Kasumi-1 (cell line): ENCODE measurements around the gene DEFB132.
"Not testable (repeated sequence)": the region's sequence is repeated elsewhere in the genome, so short reads cannot be mapped to it uniquely, and the experiment has no call there.

Experiments
- DNase-seq, 2 experiments: peaks; one replicate each; lab custom pipeline; 2025; lab: John Stamatoyannopoulos, UW

DEFB132 gene

GRCh38 chr20:257419-257818, at the start of gene DEFB132:
Gene DEFB132 (plus strand): TSS chr20:257724. CDS start chr20:257779, 55 bp downstream.
- DNase-seq: no peak

- peak; percentile 87 to 91 for DNase-seq
Observed at GRCh38 chr20:208942-209566, 48.5 kb upstream of the DEFB132 start.

- no peak for DNase-seq
Observed at GRCh38 chr20:210809-211502, 46.6 kb upstream of the DEFB132 start.

DNA sequence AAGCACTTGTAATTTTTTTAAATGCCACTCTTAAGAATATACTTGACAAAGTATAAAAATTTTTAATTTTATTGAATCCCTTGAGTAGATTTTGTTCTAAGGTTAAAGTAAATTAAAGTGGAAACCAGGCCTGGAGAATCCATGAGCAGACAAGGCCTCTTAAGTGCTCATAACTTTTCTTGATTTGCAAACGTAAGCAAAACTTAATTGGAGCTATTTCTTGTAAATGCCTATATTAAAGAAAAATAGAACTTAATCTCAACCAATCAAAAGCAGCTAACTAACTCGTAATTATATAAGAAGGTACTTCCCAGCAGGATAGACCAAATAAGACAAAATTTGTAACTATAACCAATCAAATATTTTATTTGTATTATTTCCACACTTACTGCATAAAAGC, 43.1 kb upstream of the DEFB132 start:
- DNase-seq: no peak

GRCh38 chr20:215796-216195, 41.7 kb upstream of the DEFB132 start:
- no peak for DNase-seq

DNA sequence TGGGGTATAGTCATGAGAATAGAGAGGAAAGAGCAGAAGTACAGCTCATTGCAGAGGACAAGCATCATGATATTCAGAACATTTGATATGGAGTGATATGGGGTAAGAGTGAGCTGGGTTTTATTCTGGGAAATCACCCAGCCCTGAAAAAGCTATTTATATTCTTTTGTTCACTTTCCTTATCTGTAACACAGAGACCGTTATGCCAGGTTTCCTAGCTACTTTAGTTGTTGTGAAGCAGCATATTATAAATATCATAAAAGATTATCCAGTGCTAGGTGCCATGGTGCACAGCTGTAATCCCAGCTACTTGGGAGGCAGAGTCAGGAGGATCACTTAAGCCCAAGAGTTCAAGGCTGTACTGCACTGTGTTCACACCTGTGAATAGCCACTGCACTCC, 40.3 kb upstream of the DEFB132 start:
- DNase-seq: no peak

GRCh38 chr20:219290-220115, 38.0 kb upstream of the DEFB132 start:
- peak; percentile 48 to 73 for DNase-seq

GRCh38 chr20:221258-221830, 36.2 kb upstream of the DEFB132 start:
- DNase-seq: no peak

GRCh38 chr20:225879-226278, 31.6 kb upstream of the DEFB132 start:
- DNase-seq: not testable (repeated sequence)

DNA sequence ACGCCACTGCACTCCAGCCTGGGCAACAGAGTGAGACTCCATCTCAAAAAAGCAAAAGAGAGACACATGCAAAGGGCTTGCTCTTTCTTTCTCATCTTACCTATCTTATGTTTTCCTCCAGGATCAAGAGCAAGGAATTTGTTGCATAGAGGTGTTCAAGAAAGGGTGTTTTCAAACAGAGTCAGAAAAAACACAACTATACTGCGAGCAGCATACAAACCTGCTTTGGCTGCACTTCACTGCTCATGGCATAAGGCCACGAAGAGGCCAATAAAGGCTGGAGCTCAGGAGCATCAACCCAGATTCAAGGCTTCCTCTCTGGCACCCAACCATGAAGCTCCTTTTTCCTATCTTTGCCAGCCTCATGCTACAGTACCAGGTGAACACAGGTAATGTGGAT, 30.6 kb upstream of the DEFB132 start, which contains the start of gene DEFB129:
TSS of gene DEFB129 (plus strand) at position 301 of the 400 bp plus-strand sequence. CDS start at position 332, 31 bp downstream.
- DNase-seq: no peak

- DNase-seq: peak; percentile 66 to 69
Observed at GRCh38 chr20:227439-228105, 30.0 kb upstream of the DEFB132 start.

DNA sequence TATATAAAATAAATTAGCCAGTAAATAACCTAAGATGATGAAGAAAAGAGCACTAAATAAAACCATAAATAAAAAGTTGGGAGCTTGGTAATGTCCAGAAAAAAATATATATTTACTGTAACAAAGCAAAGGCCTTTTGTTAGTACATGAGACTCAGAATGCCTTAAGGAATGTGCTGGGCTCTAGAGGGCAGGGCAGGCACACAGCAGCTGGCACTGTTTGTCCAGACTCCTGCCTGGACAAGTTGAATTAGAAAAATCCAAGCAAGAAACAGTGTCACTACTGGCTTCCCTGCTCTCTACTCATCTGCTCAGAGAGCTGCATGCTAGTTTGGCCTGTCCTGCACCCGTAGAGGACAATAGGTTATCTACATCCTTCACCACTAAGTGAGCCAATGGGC, 21.6 kb upstream of the DEFB132 start:
- DNase-seq: no peak

DNA sequence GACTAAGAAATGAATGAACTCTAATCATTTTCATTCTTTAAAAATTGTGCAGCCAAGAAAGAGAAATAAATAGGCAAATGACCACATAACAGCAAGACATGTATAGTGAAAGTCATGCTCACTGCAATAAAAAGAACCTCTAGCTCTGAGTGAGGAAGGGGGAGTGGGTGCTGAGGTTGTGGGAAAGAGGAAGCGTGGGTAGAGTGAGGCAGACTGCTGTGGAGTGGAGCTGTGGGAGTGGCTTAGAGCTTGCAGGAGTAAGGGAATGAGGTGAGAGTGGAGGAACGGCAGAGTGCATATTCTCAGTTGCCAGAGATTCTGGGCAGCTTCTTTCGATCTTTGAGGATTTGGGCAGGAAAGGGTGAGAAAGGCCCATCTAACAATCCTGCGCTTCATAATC, 20.0 kb upstream of the DEFB132 start:
- peak; percentile 28 to 46 for DNase-seq

DNA sequence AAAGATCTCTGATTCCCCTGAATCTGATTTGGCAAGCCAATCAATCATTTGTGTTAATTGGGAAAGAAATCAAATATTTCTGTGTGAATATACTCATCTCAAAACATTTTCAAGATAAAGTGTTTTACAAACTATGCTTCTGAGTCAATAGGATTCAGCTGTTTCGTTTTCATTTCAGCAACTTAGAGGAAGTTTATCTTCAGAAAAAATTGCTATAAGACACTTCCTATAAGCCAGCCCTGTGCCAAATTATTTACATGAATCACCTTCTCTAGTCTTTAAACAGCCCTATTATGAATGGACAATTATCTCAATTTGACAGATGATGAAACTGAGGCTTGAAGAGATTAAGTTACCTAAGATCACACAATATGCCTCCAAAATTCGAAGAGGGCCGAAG, 19.6 kb upstream of the DEFB132 start:
- DNase-seq: peak in 1 of 2 experiments; percentile 9

GRCh38 chr20:242905-243304, 14.6 kb upstream of the DEFB132 start:
- no peak for DNase-seq

- peak in 1 of 2 experiments; percentile 8 for DNase-seq
Observed at GRCh38 chr20:251354-251753, 6.2 kb upstream of the DEFB132 start.

- DNase-seq: no peak
Observed at GRCh38 chr20:252801-253200, 4.7 kb upstream of the DEFB132 start.

- not testable (repeated sequence) for DNase-seq
Observed at GRCh38 chr20:253447-253846, 4.1 kb upstream of the DEFB132 start.

- no peak for DNase-seq
Observed at GRCh38 chr20:258269-258858, 840 bp downstream of the DEFB132 start.

GRCh38 chr20:258963-259362, 1.4 kb downstream of the DEFB132 start:
- DNase-seq: peak in 1 of 2 experiments; percentile 18

GRCh38 chr20:259981-260380, 2.5 kb downstream of the DEFB132 start:
- no peak for DNase-seq
